Activated T-cell treated with anti-CD3 and anti-CD28 coated beads for 24 hours (primary cell): Measurements from ENCODE around the gene BTBD10.

Experiments used
- DNase-seq: peaks from one replicate; pipeline ENCODE4 v3.0.0-alpha.2; 2020; ENCODE audit warnings: low read depth

BTBD10 gene

DNA sequence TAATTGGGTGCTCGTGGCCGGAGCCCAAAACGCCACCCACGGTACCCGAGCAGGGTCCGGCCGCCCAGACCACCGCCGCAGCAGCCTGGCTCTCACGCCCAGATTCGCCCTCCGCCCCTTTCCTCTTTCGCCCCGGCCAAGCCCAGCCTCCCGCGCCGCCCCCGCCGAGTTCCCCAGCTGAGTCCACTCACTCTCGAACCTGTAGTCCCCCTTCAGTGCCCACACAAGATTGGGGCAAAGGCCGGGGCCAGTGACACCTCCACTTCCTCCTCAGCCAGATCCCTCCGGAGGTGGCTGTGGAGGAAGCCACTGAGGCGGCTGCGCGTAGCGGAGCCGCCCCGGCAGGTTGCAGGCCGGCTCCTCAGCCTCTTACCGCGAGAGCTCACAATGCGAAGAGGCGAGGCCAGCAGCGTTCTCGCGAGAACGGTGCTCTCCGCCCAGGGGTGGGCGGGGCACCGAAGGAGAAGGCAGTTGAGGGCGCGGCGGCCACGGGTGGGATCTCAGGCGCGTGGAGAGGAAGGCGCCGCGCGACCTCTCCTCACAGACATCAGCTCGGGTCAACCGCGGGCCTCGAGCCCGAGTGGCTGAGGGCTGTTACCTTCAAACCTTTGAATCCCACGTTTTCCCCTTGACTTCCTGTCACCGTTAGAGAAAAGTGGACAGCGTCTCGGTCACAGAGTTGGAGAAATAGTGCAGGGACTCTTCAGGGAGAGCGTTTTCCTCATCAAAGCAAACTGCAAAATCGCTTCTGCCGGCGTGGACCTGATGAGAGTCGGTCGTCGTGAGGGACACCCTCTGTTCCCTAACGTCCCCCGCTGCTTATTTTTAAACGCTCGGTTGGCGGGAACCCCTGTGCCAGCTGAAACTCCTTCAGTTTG, at the start of gene BTBD10:
TSS of gene BTBD10 (minus strand) at position 322 of the 878 bp plus-strand sequence. CDS start 18,098 bp downstream, outside the sequence.
- DNase-seq, result peak; percentile 88

DNA sequence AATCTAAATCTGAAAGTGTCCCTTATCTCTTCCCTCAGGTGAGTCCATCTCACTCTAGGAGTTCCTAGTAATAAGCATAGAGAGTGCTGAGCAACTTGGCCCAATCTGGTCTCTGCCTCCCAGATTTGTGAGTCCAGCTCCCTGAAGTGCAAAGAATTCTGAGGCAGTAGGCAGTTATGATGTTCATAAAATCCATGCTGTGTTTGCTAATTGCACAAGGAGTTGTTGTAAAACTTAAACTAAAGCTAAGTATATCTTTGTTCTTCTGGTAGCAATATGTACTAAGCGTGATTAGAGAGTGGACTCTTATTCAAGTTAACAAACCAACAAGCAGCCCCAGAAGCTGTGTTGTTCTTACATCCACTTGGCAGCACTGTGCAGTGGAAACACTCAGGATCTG, 40.4 kb upstream of the BTBD10 start:
- no peak for DNase-seq

DNA sequence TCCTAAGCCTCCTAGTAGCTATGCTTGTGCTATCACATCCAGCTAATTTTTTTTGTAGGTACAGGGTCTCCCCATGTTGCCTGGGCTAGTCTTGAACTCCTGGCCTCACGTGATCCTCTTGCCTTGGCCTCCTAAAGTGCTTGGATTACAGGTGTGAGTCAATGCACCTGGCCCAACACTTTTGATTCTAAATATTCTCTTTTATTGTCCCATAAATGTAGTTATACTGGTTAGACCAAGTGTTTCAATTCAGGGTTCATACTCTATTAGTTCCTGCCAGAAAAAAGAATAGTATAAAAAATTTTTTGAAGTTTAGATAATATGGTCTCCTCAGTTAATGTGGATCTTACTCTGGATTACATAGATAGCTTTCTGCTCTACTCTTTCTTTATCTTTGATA, 39.5 kb upstream of the BTBD10 start:
- DNase-seq, result no peak

DNA sequence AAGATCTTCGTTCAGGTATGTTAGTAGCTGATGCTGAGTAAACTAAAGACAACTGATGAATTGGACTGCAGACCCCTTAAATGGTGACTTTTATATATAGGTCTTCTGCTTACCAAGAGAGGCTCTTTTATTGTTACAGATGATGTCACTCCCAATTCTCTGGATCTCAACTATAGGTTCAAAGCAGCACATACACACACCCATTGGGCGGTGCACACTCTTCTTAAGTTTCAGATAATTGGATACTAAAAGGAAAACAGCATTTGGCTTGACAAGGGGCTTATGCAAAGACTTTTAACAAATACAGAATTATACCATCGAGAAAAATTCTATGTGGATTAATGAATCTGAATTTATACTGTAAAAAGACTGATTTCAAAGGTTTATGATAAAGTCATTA, 32.9 kb upstream of the BTBD10 start, which contains the start of gene PTH:
TSS of gene PTH (minus strand) at position 69 of the 400 bp plus-strand sequence. CDS start 3,142 bp downstream, outside the sequence.
- no peak for DNase-seq

DNA sequence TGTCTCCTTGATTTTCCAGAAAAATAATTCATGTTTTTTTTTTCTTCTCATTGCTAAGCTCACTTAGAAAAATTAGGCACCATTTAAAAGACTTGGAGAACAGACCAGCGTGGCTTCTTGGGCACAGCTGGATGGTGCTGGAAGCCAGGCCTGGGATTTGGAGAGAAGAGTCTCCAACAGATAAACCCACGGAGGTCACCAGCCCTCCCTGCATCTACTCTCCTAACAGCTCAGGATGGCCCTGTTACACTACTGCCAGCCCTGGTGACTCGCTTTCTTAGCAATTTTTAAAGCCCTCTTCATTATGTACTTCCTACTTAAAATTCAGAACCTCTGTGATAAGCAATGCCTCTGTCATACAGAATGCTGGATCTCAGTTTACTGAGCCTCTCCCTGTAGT, 31.0 kb upstream of the BTBD10 start:
- no peak for DNase-seq

DNA sequence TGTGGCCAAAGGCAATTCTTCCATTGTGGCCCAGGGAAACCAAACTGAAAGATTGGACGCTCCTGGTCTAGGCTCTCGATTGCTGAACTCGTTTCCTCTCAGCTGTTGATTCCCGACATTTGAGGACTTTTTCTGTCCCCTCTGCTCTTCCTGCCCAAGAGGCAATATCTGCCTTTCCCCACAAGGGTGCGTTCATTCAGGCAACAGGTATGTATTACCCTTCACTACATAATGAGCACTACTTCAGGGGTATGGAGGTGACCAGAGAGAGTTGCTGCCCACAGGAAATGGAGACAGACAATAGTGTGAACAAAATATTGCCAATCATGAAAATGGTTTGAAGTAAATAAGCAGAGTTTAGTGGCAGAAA, 24.6 kb upstream of the BTBD10 start:
- no peak for DNase-seq

DNA sequence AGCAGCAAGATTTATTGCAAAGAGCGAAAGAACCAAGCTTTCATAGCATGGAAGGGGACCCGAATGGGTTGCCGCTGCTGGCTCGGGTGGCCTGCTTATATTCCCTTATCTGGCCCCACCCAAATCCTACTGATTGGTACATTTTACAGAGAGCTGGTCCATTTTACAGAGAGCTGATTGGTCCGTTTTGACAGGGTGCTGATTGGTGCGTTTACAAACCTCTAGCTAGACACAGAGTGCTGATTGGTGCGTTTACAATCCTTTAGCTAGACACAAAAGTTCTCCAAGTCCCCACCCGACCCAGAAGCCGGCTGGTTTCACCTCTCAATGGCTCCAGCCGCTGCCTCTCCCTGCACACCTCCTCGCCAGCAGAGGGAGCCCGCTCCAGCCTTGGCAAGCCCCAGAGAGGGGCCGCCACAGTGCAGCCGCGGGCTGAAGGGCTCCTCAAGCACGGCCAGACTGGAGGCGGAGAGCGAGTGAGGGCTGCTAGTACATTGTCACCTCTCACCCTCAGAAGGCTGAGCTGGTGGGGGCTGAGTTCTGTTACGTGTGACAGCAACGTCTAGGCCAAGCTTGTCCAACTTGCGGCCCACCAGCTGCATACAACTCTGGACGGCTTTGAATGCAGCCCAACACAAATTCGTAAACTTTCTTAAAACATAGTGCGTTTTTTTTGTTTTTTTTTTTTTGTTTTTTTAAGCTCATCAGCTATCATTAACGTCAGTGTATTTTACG, 24.1 kb upstream of the BTBD10 start:
- DNase-seq, result peak; percentile 56

DNA sequence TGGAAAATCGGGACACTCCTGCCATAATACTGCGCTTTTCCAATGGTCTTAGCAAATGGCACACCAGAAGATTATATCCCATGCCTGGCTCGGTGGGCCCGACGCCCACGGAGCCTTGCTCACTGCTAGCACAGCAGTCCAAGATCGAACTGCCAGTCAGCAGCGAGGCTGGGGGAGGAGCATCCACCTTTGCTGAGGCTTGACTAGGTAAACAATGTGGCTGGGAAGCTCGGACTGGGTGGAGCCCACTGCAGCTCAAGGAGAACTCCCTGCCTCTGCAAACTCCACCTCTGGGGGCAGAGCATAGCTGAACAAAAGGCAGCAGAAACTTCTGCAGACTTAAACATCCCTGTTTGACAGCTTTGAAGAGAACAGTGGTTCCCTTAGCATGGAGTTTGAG, 17.2 kb upstream of the BTBD10 start:
- no peak for DNase-seq

DNA sequence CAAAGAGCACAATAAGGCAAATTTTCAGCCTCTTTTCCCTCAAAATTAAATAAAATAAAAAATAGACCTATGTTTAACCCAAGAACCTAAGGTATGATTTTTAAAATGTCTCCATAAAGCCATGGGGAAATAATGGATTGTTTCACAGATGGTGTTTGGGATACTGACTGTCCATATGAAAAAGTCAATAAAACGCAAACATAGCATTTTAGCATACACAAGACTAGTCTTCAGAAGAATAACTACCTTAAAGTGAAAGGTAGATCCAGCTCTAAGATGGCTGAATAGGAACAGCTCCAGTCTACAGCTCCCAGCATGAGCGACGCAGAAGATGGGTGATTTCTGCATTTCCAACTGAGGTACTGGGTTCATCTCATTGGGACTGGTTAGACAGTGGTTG, 16.7 kb upstream of the BTBD10 start:
- DNase-seq, result no peak

DNA sequence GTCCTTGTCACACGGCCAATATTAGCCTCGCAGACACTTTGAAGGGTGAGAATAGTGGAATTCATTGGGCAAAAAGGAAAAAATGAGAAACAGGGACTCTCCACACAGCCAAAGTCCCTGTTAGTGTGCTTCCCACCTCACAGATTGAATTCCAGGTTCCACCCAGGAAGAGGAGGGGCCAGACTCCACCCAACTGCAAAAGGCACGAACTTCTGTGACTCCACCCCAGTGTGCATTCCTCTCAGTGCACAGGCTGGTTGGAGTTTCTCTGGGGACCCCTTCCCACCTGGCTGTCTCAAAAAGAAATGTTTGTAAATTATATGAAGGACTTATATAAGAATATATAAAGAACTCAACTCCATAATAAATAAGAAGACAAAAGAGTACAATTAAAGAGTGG, 12.1 kb upstream of the BTBD10 start:
- no peak for DNase-seq

DNA sequence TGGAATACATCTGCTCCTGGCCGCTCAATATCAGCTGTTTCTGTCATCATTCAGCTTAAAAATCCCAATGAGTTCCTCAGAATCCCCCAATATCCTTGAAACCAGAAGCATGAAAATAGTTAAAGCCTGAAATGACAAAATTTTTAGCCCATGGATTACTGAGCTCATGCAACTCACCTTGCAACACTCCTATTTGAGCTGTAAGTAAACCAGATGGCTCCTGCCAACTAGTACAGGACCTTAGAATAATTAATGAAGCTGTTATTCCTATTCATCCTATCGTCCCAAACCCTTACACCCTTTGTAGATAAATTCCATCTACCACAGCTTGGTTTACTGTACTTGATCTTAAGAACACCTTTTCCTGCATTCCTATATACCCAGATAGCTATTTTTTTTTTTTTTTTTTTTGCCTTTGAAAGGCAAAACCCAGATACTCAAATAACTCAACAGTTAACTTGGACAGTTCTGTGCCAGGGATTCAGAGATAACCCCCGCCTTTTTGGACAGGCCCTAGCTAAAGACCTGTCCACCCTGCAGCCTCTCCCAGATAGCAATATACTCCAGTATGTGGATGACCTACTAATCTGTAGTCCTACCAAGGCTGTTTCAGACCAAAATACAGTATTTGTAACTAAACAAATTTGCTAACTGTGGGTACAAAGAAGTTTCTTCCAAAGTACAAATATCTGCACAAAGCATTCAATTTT, 10.1 kb upstream of the BTBD10 start:
- no peak for DNase-seq

DNA sequence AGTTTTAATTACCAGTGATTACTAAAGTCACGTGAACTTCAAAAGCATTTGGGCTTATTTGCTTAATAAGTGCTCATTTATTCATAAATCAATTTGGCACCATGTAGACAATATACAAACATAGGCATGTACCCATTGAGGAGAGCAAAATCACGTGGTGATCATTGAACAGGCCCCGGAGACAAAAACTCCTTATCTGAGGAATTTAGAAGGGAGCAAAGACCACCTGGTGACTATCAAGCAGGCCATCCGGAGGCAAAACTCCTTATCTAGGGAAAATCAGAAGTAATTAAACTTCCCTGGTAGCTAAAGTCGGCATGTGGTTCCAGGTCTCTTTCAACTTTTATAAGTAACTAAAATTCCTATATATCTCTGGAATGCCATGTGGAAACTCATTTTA, 5.7 kb upstream of the BTBD10 start:
- no peak for DNase-seq

DNA sequence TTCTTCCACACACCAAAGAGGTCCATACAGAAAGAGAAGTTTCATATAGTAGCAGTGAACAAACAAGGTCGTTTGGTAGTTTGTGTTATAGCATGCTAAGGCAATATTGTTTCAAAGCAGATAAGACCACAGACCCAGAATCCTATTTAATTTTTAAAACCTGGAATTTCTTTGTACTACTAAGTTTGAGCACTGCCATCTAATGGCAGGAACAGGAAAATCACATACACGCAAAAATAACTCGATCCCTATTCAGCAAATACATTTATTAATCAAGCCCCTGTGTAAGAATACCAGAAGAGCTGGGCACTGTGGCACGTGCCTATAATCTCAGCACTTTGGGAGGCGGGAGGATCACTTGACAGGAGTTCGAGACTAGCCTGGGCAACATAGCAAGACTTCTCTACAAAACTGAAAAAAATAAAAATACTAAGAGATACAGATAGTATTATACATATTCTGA, 2.9 kb upstream of the BTBD10 start:
- no peak for DNase-seq

DNA sequence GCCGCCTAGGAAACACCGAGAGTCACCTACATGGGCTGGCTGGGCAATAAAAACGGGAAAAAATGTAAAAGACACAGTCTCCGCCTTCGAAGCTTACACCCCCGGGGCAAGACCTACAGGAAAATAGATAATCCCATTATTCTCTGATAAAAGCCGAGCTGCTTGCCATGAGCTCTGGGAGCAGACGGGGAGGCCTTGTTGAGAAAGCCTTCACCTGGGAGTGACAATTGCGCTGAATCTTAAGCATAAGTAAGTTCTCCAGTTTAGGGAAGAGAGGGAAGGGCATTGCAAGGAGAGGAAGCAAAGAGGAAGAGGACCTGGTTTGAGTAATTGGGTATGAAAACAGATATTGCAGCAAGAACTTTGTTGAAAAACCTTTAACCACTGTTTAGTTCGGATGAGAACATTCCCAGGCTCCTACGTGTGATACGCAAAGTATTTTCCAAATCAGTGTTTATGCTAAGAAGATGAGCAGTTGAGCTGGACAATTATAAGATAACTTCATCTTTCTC, 813 bp upstream of the BTBD10 start:
- no peak for DNase-seq

DNA sequence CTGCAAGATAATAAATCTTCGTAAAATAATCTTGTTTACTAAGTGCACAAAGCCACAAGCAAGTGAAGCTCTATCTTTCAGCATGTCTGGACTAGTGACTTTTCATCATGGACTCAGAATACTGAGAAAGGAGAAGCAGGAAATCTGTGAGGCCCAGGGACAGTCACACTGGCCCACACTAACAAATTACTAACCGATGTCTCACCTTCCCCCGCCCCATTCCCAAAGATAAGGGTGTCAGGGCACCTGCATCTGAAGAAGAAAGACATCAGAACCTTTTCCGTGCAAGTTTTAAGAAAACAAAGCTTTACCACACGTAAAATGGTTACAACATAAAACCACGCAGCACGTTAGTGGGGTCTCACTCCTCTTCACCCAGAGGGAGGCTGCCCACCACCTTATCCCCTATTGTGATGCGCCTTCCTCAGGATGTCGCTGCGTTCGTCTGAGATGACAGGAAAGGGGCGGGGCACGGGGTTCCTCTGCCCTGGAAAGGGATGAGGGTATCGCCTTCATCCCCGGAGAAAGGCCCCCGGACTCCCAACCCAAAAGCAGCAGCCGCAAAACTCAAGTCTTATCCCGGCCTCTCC, 616 bp downstream of the BTBD10 start:
- peak; percentile 51 for DNase-seq

DNA sequence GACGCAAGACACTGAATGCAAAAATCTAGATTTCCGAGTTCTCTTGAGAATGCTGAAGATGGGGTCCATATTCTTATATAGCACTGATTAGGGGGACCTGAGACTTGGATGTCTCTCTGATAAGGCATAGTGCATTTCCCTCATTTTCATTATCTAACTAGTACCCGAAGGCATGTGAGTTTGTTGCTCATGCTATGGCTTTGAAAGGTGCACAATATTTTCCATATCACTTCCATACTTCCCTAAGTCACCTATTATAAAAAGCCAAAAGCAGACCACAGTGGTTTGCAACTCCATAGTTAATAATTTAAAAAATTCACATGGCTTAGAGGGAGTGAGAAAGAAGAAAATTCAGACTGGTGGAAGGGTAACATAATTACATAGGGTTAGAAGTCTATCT, 1.7 kb downstream of the BTBD10 start:
- DNase-seq, result no peak

DNA sequence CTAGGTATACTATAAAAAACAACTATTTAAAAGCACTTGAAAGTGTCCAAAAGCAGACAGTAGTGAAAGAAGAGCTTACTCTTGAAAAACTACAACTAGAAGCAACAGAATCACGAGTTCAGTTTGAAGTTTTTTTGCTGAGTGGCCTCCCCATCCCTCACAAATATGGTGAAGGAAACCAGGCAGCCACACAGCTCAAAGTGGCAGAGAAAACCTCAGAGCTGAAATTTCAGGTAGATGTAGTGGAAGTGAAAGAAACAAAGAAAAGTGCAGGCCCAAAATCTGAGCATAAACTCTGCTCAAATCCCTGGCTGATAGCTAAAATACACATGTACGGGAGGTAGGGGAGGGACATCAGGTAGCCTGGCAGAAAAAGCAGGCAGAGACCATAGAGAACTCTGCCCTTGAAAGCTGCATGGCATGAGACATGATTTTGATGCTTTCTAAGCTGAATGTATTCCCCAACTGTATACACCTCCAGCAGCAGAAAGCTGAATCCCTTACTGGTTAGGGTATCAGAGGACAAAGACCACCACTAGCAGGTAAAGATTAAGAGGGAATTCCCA, 12.1 kb downstream of the BTBD10 start:
- no peak for DNase-seq

DNA sequence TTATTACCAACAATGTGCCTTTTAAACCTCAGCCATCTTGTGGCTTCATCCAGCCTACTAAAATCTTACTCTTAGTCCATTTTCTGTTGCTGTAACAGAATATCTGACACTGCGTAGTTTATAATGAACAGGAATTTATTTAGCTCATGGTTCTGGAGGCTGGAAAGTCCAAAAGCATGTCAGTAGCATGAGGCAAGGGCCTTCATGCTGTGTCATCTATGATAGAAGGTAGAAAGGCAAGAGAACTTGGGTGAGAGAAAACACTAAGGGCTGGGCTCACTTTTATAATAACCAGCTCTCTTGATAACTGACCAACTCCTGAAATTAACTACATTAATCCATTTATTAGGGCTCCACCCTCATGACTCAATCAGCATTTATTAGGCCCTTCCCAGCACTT, 13.5 kb downstream of the BTBD10 start:
- no peak for DNase-seq

DNA sequence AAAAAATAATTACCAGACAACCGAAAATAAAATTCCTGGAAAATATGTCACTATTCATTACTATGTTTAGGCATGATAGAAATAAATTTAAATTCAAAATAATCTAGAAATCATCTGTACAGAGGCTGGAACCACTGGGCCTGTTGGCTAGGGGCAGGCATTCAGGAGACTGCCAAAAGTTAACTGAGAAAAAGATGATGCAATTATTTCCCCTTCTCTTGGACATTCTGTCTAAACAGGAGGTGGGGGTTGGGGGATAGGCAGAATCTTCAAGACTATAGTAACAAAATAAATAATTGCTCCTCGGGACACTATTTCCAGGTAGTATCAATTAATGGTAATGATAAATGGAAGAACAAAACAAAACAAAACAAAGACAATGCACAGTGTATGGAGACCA, 14.1 kb downstream of the BTBD10 start:
- DNase-seq, result no peak

DNA sequence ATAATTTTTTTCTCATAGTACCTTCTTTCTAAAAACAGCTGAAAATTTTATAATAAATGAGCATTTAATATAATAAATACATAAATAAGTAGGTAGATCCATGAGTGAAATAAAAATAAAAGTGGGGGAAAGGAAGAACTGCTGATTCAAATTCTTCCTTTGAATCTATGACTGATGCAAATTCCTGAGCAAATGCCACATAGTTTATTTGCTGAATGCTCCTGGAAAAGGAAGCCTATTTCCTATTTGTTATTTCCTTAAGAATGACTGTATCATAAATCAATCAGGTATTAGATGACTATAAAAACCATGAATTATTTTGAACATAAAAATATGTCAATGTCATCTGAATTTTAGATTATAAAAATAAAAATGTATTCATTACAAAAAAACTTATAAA, 16.6 kb downstream of the BTBD10 start:
- no peak for DNase-seq

DNA sequence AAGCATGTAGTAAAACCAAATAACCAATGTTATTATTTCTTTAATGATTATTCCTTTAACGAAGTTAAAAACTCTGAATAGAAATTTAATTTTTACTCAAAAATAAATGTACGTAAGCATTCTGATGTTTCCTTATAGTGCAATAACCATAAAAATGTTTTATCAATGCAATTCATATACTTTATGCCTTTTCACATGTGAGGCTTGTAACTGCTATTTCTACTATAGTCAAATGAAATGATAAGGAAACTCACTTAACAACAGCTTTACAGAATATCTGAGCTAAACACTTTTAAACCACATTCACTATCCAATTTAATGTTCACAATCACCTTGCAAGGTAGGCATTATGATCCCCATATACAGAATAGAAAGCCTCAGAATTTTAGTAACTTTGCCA, 17.4 kb downstream of the BTBD10 start:
- no peak for DNase-seq
